ENCODE data around the gene MTHFSD.
A peak's percentile ranks its signal among the peaks of the same experiment; 100 is the strongest.

The MTHFSD gene

DNA sequence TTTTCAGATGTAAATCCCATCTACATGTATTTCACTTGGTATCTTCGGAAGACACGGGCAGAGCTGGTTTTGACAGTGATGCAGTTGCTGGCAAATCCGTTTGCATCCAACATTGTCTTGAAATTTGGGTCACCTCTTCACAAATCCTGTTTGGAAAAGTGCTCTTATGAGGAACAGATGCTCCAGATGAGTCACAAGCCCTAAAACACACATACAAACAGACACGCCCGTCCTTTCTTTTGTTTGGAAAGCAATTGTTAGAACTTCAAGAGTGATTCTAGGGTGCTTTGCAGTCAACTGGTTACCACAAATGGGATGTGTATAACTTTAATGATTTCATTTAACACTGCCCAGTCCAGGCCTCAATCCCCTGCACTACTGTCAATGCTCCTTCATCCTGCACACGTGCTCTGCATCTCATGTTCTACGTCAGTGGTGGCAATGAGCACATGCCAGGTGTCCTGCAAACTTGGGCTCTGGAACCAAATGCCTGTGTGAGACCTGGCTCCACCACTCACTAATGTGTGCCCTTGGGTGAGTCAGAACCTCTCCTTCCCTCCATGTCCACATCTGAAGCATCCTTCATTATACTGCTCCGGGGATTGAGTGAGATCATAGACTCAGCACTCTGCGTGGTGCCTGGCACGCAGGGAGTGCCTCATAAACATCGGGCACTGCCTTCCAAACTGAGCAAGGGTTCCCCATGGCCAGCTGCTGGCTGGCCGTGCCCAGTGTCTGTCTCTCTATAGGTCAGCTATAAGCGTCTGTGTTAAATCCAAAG lies 64.0 kb downstream of the MTHFSD start:
- peak; percentile 57 for DNase-seq (ENCODE audit: low read depth)

DNA sequence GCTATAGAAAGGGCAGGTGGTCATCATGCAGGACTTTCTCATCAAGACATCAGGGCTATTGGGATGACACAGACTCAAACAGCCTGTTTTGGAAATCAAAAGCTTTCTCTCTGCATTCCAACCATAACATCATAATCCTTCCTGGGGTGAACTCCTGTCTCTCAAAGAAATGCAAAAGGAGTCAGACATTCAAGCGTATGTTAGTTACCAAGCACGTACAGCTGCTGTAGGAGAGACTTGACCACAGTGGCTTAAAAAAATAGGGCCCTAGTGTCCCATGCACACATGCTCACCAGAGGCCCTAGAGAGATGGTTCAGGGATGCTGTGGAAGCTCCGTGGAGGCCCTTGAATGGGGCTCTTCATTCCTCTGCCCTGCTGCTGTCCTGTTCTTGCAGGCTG lies 69.3 kb downstream of the MTHFSD start:
- DNase-seq (ENCODE audit: low read depth): no peak

DNA sequence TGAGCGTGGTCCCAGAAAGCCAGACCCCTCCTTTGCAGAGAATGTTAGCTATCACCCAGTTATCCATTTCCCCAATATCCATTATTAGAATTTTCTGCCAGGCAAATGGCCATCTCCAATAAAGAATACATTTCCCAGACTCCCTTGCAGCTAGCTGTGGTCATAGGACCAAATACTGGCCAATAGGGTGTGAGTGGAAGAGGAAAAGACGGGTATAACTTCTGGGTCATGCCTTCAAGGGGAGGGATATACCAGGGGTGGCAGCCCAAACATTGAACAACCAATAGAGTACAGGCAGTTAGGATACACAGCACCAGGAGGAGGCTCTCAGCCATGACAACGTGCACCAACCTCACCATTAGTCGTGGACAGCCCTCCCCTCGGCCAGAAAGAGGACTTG lies 70.8 kb downstream of the MTHFSD start:
- DNase-seq (ENCODE audit: low read depth): no peak

DNA sequence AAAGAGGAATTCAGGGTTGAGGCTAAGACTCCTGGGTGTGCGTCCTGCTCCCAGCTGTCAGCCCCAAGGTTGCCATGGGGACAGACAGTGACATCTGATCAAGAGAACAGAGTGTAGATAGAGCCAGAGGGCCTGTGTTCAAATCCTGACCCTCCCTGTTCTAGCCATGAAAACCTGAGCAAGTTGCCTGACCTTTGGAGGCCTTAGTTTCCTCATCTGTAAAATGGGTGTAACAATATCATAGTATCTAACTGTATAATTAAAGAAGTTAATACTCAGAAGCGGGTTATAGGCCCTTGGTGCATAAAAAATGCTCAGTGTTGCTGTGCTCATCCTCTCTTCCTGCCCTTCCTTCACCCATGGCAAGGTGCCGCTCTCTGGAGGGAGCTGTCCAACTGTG lies 73.4 kb downstream of the MTHFSD start:
- no peak for DNase-seq (ENCODE audit: low read depth)

DNA sequence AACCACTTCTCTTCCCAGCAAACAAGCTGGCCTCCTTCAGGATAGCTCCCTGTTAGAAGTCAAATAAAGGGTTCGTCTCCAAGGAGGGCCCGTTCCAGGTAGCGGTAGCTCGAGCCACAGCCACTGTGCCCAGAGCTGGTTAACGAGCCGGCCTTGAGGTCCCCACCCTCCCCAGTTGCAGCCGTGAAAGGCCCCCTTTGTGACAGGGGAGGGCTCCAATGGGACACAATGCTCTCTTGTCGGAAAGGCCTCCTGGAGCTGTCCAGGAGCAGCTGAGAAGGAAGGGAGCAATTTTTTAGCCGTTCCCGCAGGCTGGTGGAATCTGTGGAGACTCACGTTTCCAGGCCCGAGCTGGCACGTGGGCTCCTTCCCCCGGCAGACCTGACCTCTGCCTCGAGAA lies 74.6 kb downstream of the MTHFSD start:
- DNase-seq (ENCODE audit: low read depth): no peak

All from amniotic epithelial cell (primary cell).